ENCODE results near the gene KCP. TPM values are rescaled to one million over a fixed set of nuclear protein-coding genes. Genes with fewer than 3 reads are reported as not detected.

Gene KCP
- total RNA-seq, 1 experiment from 2014 or later: 1.6 TPM

GRCh38 chr7:128844777-128845311, 65.7 kb downstream of the KCP start:
- H4K20me1 ChIP-seq (ENCODE audit: insufficient read depth): no peaks in the 10 kb centered on the region
- H3K9me3 ChIP-seq (ENCODE audit: control insufficient read depth in 1 of 2, insufficient read depth in 1 of 2, low read depth in 1 of 2, low read length in 2 of 2): no peaks in the 10 kb centered on the region
- ATAC-seq (no peak), DNase-seq (ENCODE audit: low read depth, low spot score) (no peak)
- H3K27ac ChIP-seq (ENCODE audit: low read depth, low read length): no peak overlapping the region
- TF ChIP-seq REST (IDR thresholded peaks at IDR 0.05; ENCODE audit: low read depth) (no peak), JUND (IDR thresholded peaks at IDR 0.05) (no peak), ELF1 (IDR thresholded peaks at IDR 0.05; ENCODE audit: borderline replicate concordance, low read depth) (no peak), POLR2A (IDR thresholded peaks at IDR 0.05; ENCODE audit: borderline replicate concordance, extremely low read depth, insufficient read depth, insufficient read length) (no peak), SP1 (IDR thresholded peaks at IDR 0.05; ENCODE audit: low read depth) (no peak), MAX (IDR thresholded peaks at IDR 0.05) (no peak), CTCF (IDR thresholded peaks at IDR 0.05 in 2 of 3, conservative IDR thresholded peaks at IDR 0.05 in 1 of 3; ENCODE audit: borderline replicate concordance in 1 of 3, insufficient read depth in 1 of 3, low read depth in 2 of 3, low read length in 2 of 3) (no peak), ZFX (IDR thresholded peaks at IDR 0.05) (no peak), EZH2phosphoT487 (IDR thresholded peaks at IDR 0.05; ENCODE audit: borderline replicate concordance) (no peak), CBX3 (IDR thresholded peaks at IDR 0.05; ENCODE audit: low read depth) (no peak), CEBPB (IDR thresholded peaks at IDR 0.05; ENCODE audit: low read depth) (no peak), ATF3 (IDR thresholded peaks at IDR 0.05) (no peak), SIN3A (IDR thresholded peaks at IDR 0.05; ENCODE audit: low read depth) (no peak), EZH2 (IDR thresholded peaks at IDR 0.05) (no peak), RAD21 (IDR thresholded peaks at IDR 0.05; ENCODE audit: low read depth) (no peak), SRF (IDR thresholded peaks at IDR 0.05; ENCODE audit: low read depth) (no peak), POLR2AphosphoS5 (IDR thresholded peaks at IDR 0.05; ENCODE audit: low read depth, low read length) (no peak), ZBTB33 (IDR thresholded peaks at IDR 0.05; ENCODE audit: extremely low read depth, insufficient replicate concordance, low read length) (no peak), ZNF274 (IDR thresholded peaks at IDR 0.05; ENCODE audit: low read depth, low read length) (no peak)
- no peaks in the 10 kb centered on the region for H3K79me2 ChIP-seq (ENCODE audit: insufficient read depth, low read length)
- intact Hi-C loops (cut with micrococcal nuclease): no loop called here
- H3K27me3 ChIP-seq (ENCODE audit: insufficient read depth, low read length): no peaks in the 10 kb centered on the region
- CTCF ChIA-PET: no interaction called here
- no peak overlapping the region for H3K4me2 ChIP-seq (ENCODE audit: low read length)
- H3K4me3 ChIP-seq (replicated peaks in 1 of 2; ENCODE audit: low read depth in 1 of 2, low read length in 2 of 2): no peak overlapping the region
- RAD21 ChIA-PET (ENCODE audit: low non-redundant PET in 1 of 2, low total read pairs in 2 of 2, uncharacterized antibody in 2 of 2, unreplicated experiment in 2 of 2): no interaction called here
- H3K36me3 ChIP-seq (ENCODE audit: control insufficient read depth in 1 of 2, insufficient read depth in 2 of 2, low read length in 2 of 2): peaks cover 0 to 22% of the 10 kb centered on the region in 2 experiments; a peak in 1 of 4 replicates
- POLR2A ChIA-PET: no interaction called here
- peaks cover 0 to 8% of the 10 kb centered on the region in 2 experiments; a peak in 2 of 4 replicates for H3K4me1 ChIP-seq (ENCODE audit: control insufficient read depth in 1 of 2, insufficient read depth in 2 of 2, low read length in 2 of 2)
- H2AFZ ChIP-seq (ENCODE audit: low read depth, low read length, poor library complexity, severe bottlenecking): no peak overlapping the region
- no peaks in the 10 kb centered on the region for H3K9me2 ChIP-seq (ENCODE audit: insufficient read depth)
- H3K9ac ChIP-seq (ENCODE audit: low read length): no peak overlapping the region
- no TSS peak for BruUV-seq (replicated peaks)

Measured in HCT116 (cell line).